H7 (cell line): Measurements from ENCODE around the gene ERI3. TPM values are rescaled to one million over a fixed set of nuclear protein-coding genes. Genes with fewer than 3 reads are reported as not detected.

Experiments used
- DNase-seq: peaks from one replicate; pipeline ENCODE4 v3.0.0; 2012
- H3K27me3 ChIP-seq: 2 replicates; pipeline ENCODE4 v1.6.0; 2011; ENCODE audit warnings: mild to moderate bottlenecking, low read length; ENCODE audit not compliant: control insufficient read depth, insufficient read depth
- H3K36me3 ChIP-seq: replicated peaks from 2 replicates; pipeline ENCODE4 v1.5.1; 2011; ENCODE audit warnings: low read length; ENCODE audit not compliant: control insufficient read depth, insufficient read depth
- H3K4me3 ChIP-seq: 2 replicates; pipeline ENCODE4 v1.5.1; 2011; ENCODE audit warnings: low read depth, mild to moderate bottlenecking, control low read depth, low read length, moderate library complexity; ENCODE audit not compliant: insufficient read depth
- total RNA-seq: library from RNA; depleted of rRNA; stranded (reverse); fragments of >200 nt; shearing (Covaris generic); gene quantifications from 2 replicates; pipeline ENCODE4 v1.2.3, GENCODE V29; 2014

Gene ERI3
- total RNA-seq, 1 experiment from 2014 or later: 141 TPM

DNA sequence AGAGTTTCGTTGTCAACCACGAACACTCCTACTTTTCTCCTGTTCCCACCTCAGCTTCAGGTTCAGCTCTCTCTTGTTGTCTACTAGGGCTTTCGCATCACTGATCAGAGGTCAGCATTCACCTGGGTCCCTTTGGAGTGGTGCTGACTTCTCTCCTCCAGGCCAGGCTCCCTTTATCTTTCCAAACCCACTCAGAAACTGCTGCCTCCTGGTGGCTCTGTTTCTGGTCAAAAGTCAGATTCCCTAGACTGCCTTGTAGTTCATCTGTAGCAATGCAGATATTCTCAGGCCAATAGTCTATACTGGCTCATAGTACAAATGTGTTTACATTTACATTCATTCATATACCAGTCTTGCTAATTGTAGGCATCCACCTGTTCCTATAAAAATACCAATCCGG is 6.4 kb upstream of the ERI3 start:
- Histone ChIP-seq H3K36me3 (no peaks in the 10 kb centered on the region), H3K27me3 (peaks cover 3% of the 10 kb centered on the region; the same call in 1 of the 2 replicates), H3K4me3 (no peak overlapping the region)
- DNase-seq: peak; percentile 44

DNA sequence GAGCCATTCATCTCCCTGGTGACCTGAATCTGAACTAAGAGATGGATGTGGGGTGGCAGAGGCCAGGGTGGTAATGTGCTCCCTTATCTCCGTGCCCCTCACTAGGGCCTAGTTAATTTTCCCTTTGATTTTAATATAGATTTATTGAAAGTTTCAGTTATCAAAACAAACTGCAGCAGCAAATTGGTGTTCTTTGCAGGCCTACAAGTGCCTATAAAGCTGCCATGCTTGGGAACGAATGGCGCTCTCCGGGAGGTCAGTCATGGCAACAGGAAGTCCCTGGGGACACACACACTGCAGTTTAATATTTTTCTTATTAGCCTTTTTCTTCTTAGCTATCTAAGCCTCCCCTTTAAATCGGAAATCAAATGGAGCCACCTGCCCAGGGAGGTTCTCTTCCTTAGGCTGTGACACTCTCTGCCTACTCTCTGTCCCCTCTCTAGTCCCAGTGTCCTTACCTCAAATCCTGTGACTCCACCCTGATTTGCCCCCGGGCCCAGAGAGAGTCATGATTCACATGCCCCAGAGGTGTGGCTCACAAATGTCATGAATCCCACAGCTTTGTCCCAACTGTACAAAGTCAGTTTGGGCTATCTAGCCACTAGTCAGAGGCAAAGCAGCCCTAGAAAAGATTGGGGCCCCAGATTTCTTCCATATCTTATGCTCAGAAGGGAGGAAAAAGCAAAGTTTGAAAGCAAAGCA is 4.3 kb upstream of the ERI3 start:
- Histone ChIP-seq H3K4me3 (no peak overlapping the region), H3K27me3 (no peaks in the 10 kb centered on the region)
- no peak for DNase-seq

DNA sequence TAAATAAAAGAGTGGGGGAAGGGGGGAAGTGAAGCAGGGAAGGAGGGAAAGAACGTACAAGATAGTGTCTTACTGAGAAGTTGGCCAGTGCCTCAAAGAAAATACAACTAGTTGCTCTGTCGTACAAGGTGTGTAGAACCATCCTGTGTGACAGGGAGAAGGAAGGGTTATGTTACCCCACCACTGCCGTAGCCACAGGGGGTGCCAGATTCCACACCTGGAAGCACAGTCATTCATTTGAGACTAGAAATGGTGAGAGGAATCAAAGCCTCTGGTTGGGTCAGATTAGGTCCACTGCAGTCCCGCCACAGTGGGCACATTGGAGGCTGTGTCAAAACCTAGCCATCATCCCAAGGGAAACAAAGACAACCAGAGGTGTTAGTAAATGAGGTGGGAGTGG is 2.7 kb upstream of the ERI3 start:
- no peak for DNase-seq
- Histone ChIP-seq H3K36me3 (no peaks in the 10 kb centered on the region), H3K27me3 (no peaks in the 10 kb centered on the region), H3K4me3 (no peak overlapping the region)

More for the DNA sequence above, 4.3 kb upstream of the ERI3 start:
- no peaks in the 10 kb centered on the region for H3K36me3 ChIP-seq

DNA sequence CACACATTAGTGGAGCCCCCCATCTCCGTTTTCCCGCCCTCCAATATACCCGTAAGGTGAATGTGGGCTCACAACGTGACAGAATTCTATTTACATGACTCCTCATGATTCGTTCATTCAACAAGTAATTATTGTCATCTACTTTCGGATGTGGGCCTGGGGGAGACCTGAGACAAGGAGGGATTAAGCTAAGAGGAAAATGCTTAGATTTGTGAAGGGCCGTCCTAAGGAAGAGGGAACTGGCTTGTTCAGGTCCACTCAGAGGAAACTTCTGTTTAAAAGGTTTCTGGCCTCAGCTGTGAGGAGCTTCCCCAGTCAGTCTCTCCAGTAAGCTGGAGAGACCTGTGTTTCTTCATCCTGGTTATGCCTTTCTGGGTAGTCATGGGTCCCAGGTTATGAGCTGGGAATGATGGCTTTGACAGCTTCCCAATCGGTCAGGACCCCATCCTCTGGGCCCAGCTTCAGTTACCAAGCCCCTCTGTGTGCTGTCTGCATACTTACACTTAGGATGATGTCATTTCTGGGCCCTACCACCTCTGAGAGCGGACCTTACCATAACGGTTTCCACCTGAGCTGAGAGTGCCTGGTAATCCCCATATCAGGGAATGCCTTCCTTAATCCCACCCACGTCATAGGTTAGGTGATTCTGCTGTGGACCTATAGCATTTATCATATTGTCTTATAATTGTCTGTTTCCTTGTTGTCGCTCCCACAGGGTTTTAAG is 687 bp upstream of the ERI3 start:
- no peak for DNase-seq
- peak overlapping the region; percentile 24 for H3K4me3 ChIP-seq

DNA sequence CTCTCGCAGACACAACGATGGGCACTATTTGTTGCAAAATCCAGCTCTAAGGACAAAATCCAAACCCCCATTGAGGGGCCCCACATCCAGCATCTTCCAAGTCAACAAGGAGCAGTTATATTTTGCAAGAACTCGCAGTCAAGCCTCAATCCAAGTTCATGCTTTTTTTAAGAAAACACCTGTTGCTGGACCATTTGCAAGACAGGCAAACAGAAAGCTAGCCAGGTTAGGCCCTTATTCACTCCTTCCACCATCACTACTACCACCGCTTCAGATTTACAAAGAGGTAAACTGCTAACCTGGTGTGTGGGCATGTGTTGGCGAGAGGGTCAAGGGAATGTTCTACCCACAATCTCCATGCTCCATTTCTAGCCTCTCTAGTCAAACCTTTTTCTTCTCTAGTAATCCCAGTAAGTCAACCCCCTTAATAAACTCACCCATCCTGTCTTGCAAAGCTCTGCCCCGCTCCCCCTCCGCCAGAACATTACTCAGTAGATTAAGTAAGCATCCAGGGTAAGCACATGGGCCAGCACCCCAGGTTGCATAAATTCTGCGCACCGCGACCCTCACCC is 703 bp downstream of the ERI3 start:
- Histone ChIP-seq H3K4me3 (peak overlapping the region; percentile 64), H3K36me3 (no peaks in the 10 kb centered on the region; the same call in 1 of the 2 replicates), H3K27me3 (no peaks in the 10 kb centered on the region)
- DNase-seq: no peak

More for the DNA sequence above, 687 bp upstream of the ERI3 start:
- Histone ChIP-seq H3K36me3 (no peaks in the 10 kb centered on the region; the same call in 1 of the 2 replicates), H3K27me3 (no peaks in the 10 kb centered on the region)

DNA sequence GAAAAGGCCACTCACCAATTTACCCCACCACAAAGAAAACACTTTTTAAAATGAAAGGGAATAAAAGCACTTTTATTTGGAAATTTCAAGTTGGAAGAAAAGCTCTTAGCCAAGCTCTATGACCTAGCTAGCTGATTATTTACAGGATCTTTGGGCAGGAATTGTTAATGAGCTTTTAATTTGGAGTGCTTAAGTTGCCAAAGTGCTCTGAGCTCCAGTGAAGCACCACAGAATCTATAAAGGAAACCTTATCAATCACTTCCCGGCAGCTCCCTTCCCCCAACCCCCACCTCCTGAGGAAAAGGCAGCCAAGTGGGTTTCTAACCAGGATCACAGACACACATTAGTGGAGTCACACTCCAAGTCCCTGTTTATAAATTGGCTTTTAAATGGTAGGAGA is 1.5 kb downstream of the ERI3 start:
- no peak for DNase-seq
- Histone ChIP-seq H3K27me3 (no peaks in the 10 kb centered on the region), H3K4me3 (no peak overlapping the region), H3K36me3 (no peaks in the 10 kb centered on the region; the same call in 1 of the 2 replicates)

DNA sequence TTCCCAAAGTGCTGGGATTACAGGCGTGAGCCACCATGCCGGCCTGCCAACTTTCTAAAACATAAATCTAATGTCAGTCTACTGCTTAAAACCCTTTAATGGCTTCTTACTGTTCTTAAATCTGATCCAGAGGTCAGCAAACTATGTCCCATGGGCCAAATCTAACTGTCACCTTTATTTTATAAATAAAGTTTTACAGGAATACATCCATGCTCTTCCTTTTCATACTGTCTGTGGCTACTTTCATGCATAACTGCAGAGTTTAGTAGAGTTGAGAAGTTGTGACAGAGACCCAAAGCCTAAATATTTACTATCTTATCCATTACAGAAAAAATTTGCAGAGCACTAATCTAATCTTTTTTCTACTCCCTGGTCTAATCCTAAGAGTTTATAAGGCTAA is 3.8 kb downstream of the ERI3 start:
- Histone ChIP-seq H3K36me3 (no peaks in the 10 kb centered on the region; the same call in 1 of the 2 replicates), H3K27me3 (no peaks in the 10 kb centered on the region), H3K4me3 (no peak overlapping the region)
- no peak for DNase-seq

DNA sequence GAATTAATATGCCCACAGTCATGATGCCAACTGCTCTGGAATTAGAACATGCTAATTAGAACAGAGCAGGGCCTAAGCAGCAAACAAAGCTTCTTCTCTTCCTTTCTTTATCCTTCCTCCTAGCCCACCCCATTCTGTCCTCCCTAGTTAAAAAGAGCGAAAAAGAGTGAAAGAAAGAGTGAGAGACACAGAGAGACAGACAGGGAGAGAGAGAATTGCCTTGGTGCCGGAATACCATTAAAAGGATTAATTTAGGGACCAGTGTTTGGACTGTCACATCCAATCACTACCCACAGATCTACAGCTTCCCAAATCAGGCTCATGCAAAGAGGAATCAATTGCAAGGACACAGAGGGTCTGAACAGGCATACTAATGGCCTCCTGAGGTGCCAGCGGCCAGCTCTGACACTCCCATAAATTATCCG is 7.0 kb downstream of the ERI3 start:
- Histone ChIP-seq H3K27me3 (no peaks in the 10 kb centered on the region), H3K36me3 (no peaks in the 10 kb centered on the region; the same call in 1 of the 2 replicates), H3K4me3 (no peak overlapping the region)
- DNase-seq: peak; percentile 34

DNA sequence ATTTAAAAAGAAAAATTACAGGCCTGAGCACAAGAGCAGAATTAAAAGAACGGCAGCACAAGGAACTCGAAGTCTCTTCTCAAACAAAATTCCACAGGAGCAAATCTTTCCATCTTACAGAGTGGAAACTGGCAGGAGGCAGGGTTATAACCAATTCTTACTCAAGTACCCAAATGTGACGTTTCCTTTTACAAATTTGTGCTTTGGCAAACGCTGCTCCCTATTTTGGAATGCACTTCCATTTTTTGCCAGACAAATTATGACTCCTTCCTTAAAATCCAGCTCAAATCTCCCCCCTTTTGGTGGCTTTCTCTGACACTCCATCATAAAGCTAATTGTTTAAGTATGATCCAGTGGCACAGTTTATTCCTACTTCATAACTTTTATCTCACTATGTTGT is 7.8 kb downstream of the ERI3 start:
- Histone ChIP-seq H3K4me3 (no peak overlapping the region), H3K36me3 (no peaks in the 10 kb centered on the region; the same call in 1 of the 2 replicates), H3K27me3 (no peaks in the 10 kb centered on the region)
- DNase-seq: no peak

DNA sequence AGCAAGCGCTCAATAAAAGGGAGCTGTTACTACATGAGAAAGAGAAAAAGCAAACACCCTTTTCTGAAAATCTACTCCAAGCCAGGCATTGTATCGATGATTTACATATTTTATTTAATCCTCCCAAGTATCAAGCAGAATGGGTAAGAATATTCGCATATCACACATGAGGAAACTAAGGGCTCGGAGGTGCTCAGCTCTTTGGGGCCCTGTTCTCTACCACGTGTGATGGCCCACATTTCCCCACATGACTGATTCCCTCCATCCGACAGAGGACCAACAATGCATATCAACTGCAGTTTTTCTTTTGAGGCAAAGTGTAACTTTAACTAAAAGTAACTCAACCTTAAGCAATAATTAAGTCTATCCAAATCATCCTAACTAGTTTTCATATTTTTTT is 8.2 kb downstream of the ERI3 start:
- Histone ChIP-seq H3K36me3 (no peaks in the 10 kb centered on the region; the same call in 1 of the 2 replicates), H3K27me3 (no peaks in the 10 kb centered on the region), H3K4me3 (no peak overlapping the region)
- no peak for DNase-seq

DNA sequence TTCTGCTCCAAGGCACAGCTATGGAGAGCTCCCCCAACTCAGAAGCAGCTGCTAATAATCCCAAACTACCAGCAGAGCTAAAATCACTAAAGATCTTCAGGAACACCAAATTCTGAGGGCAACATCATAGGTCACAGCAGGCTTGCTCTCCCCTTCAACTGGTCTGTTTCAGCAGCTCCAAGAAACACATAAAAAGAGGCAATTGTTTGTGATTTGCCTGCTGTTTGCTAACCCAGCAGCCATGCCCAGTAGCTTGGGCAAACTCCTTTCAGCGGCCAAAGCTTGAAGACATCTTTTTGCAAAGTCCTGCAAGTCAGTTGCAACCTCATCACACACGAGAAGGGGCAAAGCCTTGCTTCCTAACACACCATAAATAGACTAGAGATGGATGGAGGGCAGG is 8.9 kb downstream of the ERI3 start:
- DNase-seq: no peak
- Histone ChIP-seq H3K27me3 (no peaks in the 10 kb centered on the region), H3K36me3 (no peaks in the 10 kb centered on the region), H3K4me3 (no peak overlapping the region)

DNA sequence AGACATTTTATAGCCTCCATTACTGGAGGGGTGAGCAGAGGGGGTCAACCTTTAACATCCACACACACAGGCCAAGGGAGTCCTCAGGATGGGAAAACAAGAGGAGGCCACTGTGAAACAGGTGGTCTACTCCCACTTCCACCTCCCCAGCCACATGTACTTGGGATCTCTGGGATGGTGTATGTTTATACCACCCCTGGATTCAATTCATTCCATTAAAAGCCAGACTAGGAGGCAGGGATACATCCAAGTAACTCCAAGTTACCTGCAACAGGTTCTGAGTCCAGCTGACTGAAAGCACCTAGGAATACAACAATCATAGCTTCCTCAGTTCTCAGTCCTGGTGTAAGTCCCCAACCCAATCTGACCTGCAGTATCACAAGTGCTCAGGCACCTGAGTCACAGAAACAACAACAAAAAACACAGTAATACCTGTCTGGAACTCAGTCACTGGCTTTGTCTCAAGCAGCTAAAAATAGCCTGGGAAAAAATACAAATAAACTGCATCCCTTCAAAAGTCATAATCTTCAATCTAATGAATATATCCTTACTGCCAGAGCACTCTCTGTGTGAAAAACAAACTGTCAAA is 9.8 kb downstream of the ERI3 start:
- no peak for DNase-seq
- no peak overlapping the region for H3K4me3 ChIP-seq
- no peaks in the 10 kb centered on the region for H3K36me3 ChIP-seq
- H3K27me3 ChIP-seq: no peaks in the 10 kb centered on the region

DNA sequence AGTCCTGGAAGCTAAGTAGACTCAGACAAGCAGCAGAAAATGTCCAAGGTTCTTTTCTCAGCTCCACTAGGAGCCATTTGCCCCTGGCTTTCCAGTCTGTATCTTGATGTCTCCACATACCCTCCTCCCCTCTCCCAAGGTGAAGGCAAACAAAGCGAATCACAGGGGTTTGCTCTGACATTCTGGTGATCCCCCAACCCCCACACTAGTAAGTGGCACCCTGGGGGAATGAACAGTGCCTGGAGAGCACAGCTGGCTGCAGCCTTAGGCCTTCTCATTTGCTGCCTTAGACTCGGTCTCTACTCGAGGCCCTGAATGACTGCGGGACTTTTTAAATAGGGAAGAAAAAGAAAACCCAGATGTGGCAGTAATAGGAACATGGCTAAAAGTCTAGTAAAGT is 15.3 kb downstream of the ERI3 start:
- peak; percentile 65 for DNase-seq
- Histone ChIP-seq H3K27me3 (no peaks in the 10 kb centered on the region), H3K4me3 (no peak overlapping the region), H3K36me3 (peaks cover 13% of the 10 kb centered on the region)

DNA sequence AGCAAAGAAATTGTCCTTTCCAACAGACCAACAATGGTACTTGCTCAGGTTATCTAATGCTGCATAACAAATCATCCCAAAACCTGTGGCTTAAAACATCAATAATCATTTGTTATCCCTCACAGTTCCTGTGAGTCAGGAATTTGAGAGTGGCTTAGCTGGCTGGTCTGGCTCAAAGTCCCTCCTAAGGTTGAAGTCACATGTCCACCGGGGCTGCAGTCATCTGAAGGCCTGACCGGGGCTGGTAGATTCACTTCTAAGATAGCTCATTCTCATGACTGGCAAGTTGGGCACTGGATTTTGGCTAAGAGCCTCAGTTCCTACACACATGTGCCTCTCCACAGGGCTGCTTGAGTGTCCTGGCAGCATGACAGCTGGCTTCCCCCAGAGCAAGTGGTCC is 16.9 kb downstream of the ERI3 start:
- H3K27me3 ChIP-seq: no peaks in the 10 kb centered on the region
- DNase-seq: no peak
- peaks cover 13% of the 10 kb centered on the region for H3K36me3 ChIP-seq
- H3K4me3 ChIP-seq: no peak overlapping the region

DNA sequence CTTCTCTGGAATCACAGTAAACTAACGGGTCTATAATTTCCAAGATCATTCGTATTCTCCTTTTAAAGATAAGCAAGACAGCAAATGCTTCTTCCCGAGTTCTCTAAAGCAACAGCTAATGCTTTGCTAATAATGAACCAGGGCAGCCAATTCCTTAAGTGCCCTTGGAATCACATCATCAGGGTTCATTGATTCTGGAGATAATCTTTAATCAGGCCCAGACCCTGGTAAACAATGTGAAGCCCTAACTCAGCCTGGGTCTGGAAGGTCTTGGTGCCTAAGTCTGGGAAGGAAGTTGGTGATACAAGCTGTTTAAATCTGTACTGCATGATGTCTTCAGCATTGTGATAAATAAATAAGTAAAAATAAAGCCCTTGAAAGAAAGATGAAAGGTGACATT is 18.4 kb downstream of the ERI3 start:
- Histone ChIP-seq H3K4me3 (no peak overlapping the region), H3K27me3 (no peaks in the 10 kb centered on the region), H3K36me3 (peaks cover 13% of the 10 kb centered on the region)
- DNase-seq: no peak
